Keratinocyte (primary cell): Measurements from ENCODE around the gene S100B. TPM values are rescaled to one million over a fixed set of nuclear protein-coding genes. Genes with fewer than 3 reads are reported as not detected.

Experiments
- DNase-seq: peaks from one replicate; pipeline ENCODE4 v3.0.0-alpha.2; 2011; ENCODE audit warnings: low read depth, missing footprints, low spot score
- FAIRE-seq: peaks from 2 replicates; lab custom pipeline; 2011; peaks lifted over from hg19 to GRCh38; lab: Jason Lieb, UNC
- H2AFZ ChIP-seq: 2 replicates; pipeline ENCODE4 v1.6.0; 2012; ENCODE audit warnings: low read length, control low read depth, inconsistent platforms; ENCODE audit not compliant: control insufficient read depth
- H3K27ac ChIP-seq: 2 replicates; pipeline ENCODE4 v1.5.1; 2011; ENCODE audit warnings: low read length; ENCODE audit not compliant: control insufficient read depth, insufficient read depth
- H3K27me3 ChIP-seq: 3 replicates; pipeline ENCODE4 v1.6.0; 2011; ENCODE audit warnings: low read length; ENCODE audit not compliant: control insufficient read depth, insufficient read depth; ENCODE audit errors: extremely low read depth
- H3K36me3 ChIP-seq, 2 experiments: 2 replicates in 1 of 2; 3 replicates in 1 of 2; pipeline ENCODE4 v1.5.1; 2011; ENCODE audit warnings: low read length in 2 of 2, mild to moderate bottlenecking in 1 of 2; ENCODE audit not compliant: control insufficient read depth in 2 of 2, insufficient read depth in 2 of 2; ENCODE audit errors: extremely low read depth in 1 of 2
- H3K4me1 ChIP-seq: 3 replicates; pipeline ENCODE4 v1.5.1; 2011; ENCODE audit warnings: low read length; ENCODE audit not compliant: control insufficient read depth, insufficient read depth; ENCODE audit errors: extremely low read depth
- H3K4me2 ChIP-seq: 3 replicates; pipeline ENCODE4 v1.6.0; 2011; ENCODE audit warnings: low read depth, low read length; ENCODE audit not compliant: control insufficient read depth, insufficient read depth; ENCODE audit errors: extremely low read depth
- H3K4me3 ChIP-seq, 3 experiments: fragments of 200-600 bp in 1 of 3; sonication (generic) in 1 of 3; 2 replicates in 2 of 3; 3 replicates in 1 of 3; pipeline ENCODE4 v1.5.1; 2011 to 2016; ENCODE audit warnings: low read length in 3 of 3, mild to moderate bottlenecking in 3 of 3, control low read depth in 2 of 3, inconsistent platforms in 1 of 3, low read depth in 1 of 3, mixed read lengths in 1 of 3, mixed run types in 1 of 3, moderate library complexity in 1 of 3; ENCODE audit not compliant: control insufficient read depth in 2 of 3, insufficient read depth in 2 of 3; ENCODE audit errors: extremely low read depth in 1 of 3
- H3K79me2 ChIP-seq: 2 replicates; pipeline ENCODE4 v1.6.0; 2012; ENCODE audit warnings: low read length; ENCODE audit not compliant: control insufficient read depth, insufficient read depth
- H3K9ac ChIP-seq: 3 replicates; pipeline ENCODE4 v1.6.0; 2011; ENCODE audit warnings: low read length; ENCODE audit not compliant: control insufficient read depth, insufficient read depth; ENCODE audit errors: extremely low read depth
- H3K9me1 ChIP-seq: 3 replicates; pipeline ENCODE4 v1.6.0; 2011; ENCODE audit warnings: low read length; ENCODE audit not compliant: control insufficient read depth, insufficient read depth; ENCODE audit errors: extremely low read depth
- H3K9me3 ChIP-seq: 2 replicates; pipeline ENCODE4 v1.5.1; 2012; ENCODE audit warnings: low read depth, low read length; ENCODE audit not compliant: control insufficient read depth
- H4K20me1 ChIP-seq: 3 replicates; pipeline ENCODE4 v1.6.0; 2011; ENCODE audit warnings: low read length; ENCODE audit not compliant: control insufficient read depth, insufficient read depth; ENCODE audit errors: extremely low read depth
- EZH2 ChIP-seq: IDR thresholded peaks from one replicate; pipeline ENCODE4 v1.6.1; 2012; ENCODE audit warnings: inconsistent platforms, mild to moderate bottlenecking, low read length, moderate library complexity
- dilution Hi-C: fragments of 300-500 bp; cut with MboI; formaldehyde crosslinking; loops from one replicate; pipeline ENCODE4 v1.7.0; 2020; ENCODE audit warnings: low sequenced_read_pairs; ENCODE audit not compliant: extremely low pct_ligation_motif_present
- polyA plus RNA-seq, 5 experiments: library from polyadenylated mRNA; depleted of rRNA in 3 of 5; stranded (reverse) in 3 of 5; stranded (forward) in 1 of 5; unstranded in 1 of 5; fragments of >200 nt; gene quantifications; 1 replicate in 1 of 5; 2 replicates in 3 of 5; 3 replicates in 1 of 5; pipeline versions ENCODE4 v1.2.1 to v1.2.3, GENCODE V29; 2011 to 2012; ENCODE audit warnings: missing spikeins in 2 of 5, low read depth in 1 of 5, low replicate concordance in 1 of 5
- TF ChIP-seq, protein P1 (sequence below), 3 experiments: IDR thresholded peaks in 1 of 3; conservative IDR thresholded peaks in 1 of 3; optimal IDR thresholded peaks in 1 of 3; 2 replicates in 2 of 3; 3 replicates in 1 of 3; pipeline versions ENCODE3 to v1.5.1; 2011; ENCODE audit warnings: low read length in 3 of 3, mild to moderate bottlenecking in 3 of 3, moderate library complexity in 2 of 3, control low read depth in 1 of 3, inconsistent platforms in 1 of 3; ENCODE audit not compliant: insufficient read depth in 2 of 3; ENCODE audit errors: extremely low read depth in 1 of 3

The S100B gene
- polyA plus RNA-seq, 1 donor (not counting 4 experiments of a cell fraction or from before 2014, with no cell fraction given) = not detected

GRCh38 chr21:46607636-46608035, 2.8 kb upstream of the S100B start:
- Histone ChIP-seq H3K9me1 (no peaks in the 10 kb centered on the region), H3K4me2 (no peak overlapping the region), H3K27ac (no peak overlapping the region), H3K9me3 (no peaks in the 10 kb centered on the region), H3K4me1 (no peaks in the 10 kb centered on the region), H3K9ac (no peak overlapping the region), H2AFZ (no peak overlapping the region), H3K27me3 (peaks cover 18% of the 10 kb centered on the region), H3K4me3 (no peak overlapping the region), H3K79me2 (no peaks in the 10 kb centered on the region), H3K36me3 (no peaks in the 10 kb centered on the region), H4K20me1 (no peaks in the 10 kb centered on the region)
- no peak for DNase-seq
- TF ChIP-seq, protein P1, sequence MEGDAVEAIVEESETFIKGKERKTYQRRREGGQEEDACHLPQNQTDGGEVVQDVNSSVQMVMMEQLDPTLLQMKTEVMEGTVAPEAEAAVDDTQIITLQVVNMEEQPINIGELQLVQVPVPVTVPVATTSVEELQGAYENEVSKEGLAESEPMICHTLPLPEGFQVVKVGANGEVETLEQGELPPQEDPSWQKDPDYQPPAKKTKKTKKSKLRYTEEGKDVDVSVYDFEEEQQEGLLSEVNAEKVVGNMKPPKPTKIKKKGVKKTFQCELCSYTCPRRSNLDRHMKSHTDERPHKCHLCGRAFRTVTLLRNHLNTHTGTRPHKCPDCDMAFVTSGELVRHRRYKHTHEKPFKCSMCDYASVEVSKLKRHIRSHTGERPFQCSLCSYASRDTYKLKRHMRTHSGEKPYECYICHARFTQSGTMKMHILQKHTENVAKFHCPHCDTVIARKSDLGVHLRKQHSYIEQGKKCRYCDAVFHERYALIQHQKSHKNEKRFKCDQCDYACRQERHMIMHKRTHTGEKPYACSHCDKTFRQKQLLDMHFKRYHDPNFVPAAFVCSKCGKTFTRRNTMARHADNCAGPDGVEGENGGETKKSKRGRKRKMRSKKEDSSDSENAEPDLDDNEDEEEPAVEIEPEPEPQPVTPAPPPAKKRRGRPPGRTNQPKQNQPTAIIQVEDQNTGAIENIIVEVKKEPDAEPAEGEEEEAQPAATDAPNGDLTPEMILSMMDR (optimal IDR thresholded peaks at IDR 0.05 in 1 of 3, IDR thresholded peaks at IDR 0.05 in 1 of 3, conservative IDR thresholded peaks at IDR 0.05 in 1 of 3; ENCODE audit: extremely low read depth in 1 of 3, insufficient read depth in 2 of 3, low read length in 3 of 3) = no peak
- FAIRE-seq = no peak
- dilution Hi-C loops = no loop called here

GRCh38 chr21:46606427-46606813, 1.5 kb upstream of the S100B start:
- no peak for TF ChIP-seq EZH2
- TF ChIP-seq, protein P1 (optimal IDR thresholded peaks at IDR 0.05 in 1 of 3, IDR thresholded peaks at IDR 0.05 in 1 of 3, conservative IDR thresholded peaks at IDR 0.05 in 1 of 3; ENCODE audit: extremely low read depth in 1 of 3, insufficient read depth in 2 of 3, low read length in 3 of 3) = no peak
- dilution Hi-C loops = no loop called here
- H3K36me3 ChIP-seq = no peaks in the 10 kb centered on the region
- H3K9ac ChIP-seq = no peak overlapping the region
- H3K27me3 ChIP-seq = peaks cover 23% of the 10 kb centered on the region
- H3K9me1 ChIP-seq = no peaks in the 10 kb centered on the region
- no peak overlapping the region for H3K4me2 ChIP-seq
- no peaks in the 10 kb centered on the region for H3K4me1 ChIP-seq
- no peaks in the 10 kb centered on the region for H3K79me2 ChIP-seq
- H4K20me1 ChIP-seq = no peaks in the 10 kb centered on the region
- FAIRE-seq (no peak), DNase-seq (no peak)
- no peak overlapping the region for H3K4me3 ChIP-seq
- H2AFZ ChIP-seq = no peak overlapping the region
- no peak overlapping the region for H3K27ac ChIP-seq
- no peaks in the 10 kb centered on the region for H3K9me3 ChIP-seq
